Muscle of back (tissue), 11 donors: Measurements from ENCODE around the gene NFATC1. TPM values are rescaled to one million over a fixed set of nuclear protein-coding genes. Genes with fewer than 3 reads are reported as not detected.
A peak's percentile ranks its signal among the peaks of the same experiment; 100 is the strongest.

Source experiments
- DNase-seq, 3 donors: peaks; one replicate each; pipeline versions ENCODE4 v3.0.0 to v3.0.0-alpha.2; 2013
- polyA plus RNA-seq, 10 donors: library from polyadenylated mRNA; unstranded; fragments of 120-200 nt; gene quantifications; one replicate each; pipeline ENCODE4 v1.2.1, GENCODE V29; 2013; ENCODE audit not compliant: insufficient read length in 10 of 10

NFATC1 gene
- polyA plus RNA-seq, 10 donors = 10.5 to 19.4 (median 12.7) TPM

DNA sequence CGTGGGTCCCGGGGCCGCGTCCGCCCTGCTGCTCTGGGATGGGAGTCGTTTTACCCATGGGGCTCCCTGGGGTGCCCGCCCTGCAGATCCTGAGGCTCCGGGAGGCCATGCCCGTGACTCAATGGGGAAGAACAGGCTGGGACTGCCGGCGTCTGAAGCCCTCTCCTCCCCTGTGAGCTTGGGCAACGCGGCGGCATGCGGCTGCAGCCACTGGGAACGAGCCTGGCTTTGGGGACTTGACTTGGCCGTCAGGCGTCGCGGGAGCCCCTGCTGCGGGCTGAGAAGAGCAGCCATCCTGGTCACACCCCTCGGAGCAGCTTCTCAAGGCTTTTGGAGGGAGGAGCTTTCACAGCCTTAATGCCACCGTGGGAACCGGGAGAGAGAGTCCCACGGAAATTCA lies 157.0 kb downstream of the NFATC1 start:
- DNase-seq = no peak

DNA sequence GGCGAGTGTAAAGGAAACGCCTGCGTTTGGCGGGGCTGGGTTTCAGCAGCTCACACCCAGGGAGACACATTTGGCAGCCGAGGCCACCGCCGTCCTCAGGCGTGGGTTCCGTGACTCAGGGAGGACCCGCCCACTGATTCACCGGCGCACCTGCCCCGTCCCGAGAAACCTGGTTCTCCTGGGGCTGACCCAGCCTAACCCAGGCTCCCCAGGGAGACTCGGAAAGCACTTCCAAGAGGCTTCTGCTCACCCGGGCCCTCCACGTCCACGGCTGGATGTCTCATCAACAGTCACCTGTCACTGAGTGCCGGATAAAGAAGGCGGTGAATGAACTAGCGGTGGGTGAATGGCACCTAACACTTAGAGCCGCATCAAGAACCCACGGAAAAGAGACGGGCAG lies 157.4 kb downstream of the NFATC1 start:
- DNase-seq = no peak

DNA sequence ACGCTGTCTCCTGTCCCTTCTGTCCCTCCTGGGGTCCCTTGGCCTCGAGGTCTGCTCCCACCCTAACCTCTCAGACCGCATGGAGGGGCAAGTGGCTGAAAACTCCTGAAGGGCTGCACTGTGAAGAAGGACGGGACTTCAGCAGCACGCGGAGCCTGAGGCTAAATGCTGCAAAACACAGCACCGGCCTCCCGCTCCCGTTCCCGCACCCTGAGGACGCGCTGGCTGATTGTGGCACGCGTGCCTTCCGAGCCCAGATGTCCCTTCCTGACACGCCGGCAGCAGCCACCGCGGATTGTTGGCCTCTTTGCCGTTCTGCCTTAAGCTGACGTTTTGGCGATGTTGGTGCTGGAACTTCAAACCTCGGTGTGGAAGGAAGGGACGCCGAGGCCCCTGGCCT lies 158.0 kb downstream of the NFATC1 start:
- no peak for DNase-seq

DNA sequence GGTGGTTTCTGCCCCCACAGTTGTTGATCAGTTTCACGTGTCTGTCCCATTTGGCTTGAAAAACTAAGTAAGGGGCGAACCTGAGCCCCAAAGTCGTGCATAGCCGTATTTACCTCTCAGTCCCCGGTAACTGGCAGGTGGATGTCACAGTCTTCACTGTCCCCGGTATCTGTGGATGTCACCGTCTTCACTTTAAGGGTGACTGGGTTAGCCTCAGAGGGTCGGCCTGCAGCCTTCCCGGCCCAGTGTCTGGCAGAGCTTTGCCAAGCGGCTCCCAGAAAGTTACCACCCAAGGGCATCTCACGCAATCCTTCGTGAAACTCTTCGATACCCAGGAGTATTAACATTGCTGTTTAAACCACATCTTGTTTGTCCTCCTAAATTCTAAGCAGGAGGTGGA lies 158.6 kb downstream of the NFATC1 start:
- no peak for DNase-seq

DNA sequence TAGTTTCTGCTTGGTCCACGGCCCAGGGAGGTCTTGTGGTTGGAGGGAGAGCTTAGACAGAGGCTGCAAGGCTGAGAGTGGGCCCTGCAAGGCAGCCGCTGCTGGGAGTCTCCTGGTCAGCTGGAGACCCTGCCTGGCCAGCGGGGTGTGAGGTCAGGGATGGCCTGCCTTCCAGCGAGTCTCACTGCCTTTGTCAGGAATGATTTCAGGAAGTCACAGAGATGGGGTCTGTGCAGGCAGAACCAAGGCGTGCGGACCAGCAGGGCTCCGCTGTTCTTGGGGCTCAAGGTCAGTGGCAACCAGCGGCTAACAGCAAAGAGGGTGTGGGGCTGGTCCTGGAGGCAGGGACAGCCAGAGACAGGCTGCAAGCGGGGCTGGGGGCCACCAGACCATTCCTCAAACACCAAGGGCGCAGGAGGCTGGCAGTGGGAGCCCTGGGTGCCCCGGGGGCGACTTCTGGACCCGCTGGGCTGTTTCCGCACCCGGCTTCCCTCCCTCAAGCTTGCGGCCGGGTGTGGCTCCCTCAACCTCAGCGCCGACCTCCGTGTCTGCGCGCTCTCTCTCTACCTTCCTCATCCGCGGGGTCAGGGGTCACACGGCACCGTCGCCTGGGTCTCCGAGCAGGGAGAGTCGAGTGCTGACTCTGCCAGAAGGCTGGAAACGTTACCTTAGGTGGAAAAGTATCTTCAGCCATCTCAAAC lies 159.4 kb downstream of the NFATC1 start:
- DNase-seq = no peak

DNA sequence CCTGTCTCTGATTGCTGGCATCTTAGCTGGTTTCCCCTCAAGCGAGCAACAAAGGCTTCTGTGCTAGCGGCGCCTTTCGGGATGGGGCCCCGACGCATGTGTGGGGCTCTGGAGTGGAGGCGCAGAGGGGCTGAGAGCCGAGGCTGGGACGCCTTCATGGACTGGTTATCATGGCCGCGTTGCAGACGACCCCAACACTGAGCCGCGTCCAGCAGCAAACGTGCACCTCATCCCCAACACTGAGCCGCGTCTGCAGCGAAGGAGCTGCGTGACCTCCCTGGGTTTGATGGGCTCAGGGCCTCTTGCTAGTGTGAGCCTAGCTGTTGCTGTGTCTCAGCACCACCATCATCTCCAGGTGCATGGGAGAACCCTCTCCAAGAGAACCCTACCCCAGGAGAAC lies 160.2 kb downstream of the NFATC1 start:
- no peak for DNase-seq

DNA sequence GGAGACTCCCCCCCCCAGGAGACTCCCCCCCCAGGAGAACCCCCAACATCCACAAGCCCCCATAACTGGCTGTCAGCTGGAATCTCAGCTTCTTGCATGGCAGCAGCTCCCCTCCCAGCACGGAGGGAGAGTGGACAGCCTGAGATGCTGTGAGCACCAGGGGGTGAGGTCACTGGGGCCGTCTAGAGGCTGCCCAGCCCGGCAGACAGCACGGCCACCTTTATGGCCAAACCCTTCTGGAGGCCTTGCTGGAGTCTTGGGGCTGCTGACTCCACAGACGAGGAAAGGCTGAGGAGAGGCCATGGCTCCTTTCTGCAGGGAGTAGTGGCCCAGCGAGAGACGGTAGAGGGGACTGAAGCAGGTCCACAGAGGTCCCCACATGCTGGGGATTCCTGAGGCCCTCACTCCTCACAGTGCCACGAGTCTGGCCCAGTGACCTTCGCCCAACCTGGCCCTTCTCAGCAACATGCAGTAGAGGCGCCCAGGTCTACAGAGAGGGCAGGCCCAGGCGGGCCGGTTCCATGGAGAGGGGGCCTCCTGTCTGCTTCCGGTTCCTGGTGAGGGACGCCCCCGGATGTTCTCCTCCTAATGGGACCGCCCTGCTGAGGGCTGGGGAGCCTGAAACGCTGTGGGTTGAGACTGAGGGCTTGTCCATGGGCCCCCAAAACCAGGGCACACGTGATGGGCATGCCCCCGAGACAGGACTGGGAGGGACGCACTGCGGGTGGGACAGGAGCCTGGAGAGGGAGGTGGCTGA lies 161.3 kb downstream of the NFATC1 start:
- no peak for DNase-seq

DNA sequence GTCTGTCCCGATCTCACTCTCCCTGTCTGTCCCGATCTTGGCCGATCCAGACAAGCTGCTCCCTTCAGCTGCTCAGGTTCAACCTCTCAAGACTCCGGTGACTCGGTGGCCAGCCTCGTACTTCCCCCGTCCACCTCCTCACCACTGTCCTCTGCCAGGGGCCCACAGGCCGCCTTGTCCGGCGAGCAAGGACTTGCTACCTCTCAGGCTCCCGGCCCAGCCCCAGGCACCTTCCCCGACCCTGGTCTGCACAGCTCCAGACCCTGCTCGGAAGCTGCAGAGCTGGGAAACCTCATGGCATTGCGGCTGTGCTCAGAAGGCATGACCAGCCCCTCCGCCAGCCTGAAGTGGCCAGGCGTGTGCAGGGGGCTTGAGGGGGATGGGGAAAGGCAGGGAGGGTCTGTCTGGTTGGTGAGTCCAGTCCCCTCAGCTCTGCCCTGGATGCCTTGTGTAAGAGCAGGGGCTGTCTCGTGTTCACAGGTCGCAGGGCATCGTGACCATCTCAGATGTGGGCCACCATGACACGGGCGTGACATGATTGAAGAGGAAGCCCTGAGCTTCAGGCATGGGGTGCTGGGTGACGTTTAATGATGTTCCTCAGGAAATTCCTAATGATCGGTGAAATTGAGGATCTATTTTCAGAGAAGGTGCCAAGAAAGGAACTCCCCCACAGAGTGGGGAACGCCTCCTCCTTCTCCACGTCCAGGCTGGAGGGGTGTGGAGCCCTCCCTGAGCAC lies 162.6 kb downstream of the NFATC1 start:
- no peak for DNase-seq

DNA sequence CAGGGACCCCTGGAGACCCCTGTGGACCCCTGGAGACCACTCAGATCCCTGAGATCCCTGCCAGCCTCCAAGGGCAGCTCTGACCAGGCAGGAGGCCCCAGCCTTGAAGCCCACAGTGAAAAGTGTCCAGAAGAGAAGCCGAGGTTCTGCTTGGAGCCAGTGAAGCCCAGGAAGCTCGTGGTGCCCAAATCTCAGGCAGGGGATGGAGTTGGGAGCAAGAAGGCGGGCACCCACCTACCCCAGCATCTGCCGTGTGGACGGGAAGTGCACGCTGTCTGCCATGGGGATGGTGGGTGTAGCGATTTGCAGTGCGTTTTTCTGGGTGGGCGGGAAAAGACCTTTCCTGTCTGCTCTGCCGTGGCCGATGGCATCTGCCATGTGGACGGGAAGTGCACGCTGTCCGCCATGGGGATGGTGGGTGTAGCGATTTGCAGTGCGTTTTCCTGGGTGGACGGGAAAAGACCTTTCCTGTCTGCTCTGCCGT lies 163.2 kb downstream of the NFATC1 start:
- DNase-seq = no peak

DNA sequence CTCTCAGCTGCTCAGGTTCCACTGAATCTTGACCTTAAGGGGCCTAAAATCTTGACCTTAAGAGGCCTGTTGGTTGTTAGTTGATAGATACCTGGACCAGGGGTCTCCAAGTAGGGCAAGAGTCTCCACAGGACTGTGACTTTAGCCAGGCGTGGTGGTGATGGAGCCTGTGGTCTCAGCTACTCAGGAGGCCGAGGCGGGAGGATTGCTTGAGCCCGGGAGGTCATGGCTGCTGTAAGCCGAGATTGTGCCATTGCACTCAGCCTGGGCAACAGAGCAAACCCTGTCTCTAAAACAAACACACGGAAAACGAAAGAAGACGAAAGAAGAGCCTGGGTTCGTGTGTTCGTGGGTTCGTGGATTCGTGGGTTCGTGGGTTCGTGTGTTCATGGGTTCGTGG lies 163.7 kb downstream of the NFATC1 start:
- DNase-seq = no peak

DNA sequence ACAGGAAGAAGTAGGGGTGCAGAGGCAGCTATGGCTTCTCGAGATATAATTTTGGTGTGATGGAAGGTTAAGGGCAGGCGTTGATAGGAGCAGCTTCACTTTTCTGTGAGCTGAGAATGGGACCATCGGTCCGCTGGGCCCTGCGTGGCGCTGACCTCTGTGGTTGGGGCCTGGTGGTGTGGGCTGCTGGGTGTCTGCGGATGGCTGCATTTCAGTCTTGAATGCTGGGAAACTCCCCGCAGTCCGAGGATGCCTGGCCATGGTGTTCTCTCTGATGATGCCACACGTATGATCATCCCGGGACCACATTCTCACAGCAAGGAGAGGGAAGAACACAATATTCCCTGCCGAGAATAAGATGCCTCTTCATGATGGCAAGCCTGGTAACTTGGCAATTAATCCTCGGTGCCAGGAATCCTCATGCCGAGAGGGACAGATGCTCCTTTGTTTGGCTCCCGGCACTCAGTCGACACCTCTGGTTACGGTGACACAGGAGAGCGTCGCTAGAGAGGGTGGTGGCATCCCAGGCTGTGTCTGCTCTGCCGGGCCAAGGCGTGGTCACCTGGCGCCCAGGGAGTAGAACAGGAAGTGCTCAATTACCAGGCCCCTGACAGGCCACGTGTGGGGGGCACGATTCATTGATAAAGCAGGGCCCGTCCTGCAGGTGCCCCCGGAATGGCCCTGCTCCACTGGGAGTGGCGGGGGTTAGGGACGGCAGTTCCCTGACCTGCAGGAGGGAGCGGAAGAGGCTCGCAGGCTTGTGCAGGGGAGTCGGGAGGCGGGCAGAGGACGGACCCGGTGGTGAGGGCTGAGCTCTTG lies 164.5 kb downstream of the NFATC1 start:
- no peak for DNase-seq

DNA sequence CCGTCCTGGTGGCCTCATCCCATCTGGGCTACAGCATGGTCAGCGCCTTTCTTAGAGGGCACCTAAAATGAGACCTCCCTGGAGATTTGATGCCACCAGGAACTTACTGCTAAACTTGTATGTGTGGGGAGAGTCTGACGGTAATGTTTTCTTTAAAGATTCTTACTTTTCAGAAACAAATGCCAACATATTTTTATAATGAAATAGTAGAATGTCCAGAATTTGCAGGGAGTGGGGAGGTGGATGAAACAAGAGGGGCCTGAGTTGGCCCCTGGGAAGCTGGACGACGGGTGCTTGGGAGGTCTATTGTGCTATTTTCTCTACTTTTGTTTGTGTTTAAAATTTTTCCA lies 165.1 kb downstream of the NFATC1 start:
- no peak for DNase-seq

DNA sequence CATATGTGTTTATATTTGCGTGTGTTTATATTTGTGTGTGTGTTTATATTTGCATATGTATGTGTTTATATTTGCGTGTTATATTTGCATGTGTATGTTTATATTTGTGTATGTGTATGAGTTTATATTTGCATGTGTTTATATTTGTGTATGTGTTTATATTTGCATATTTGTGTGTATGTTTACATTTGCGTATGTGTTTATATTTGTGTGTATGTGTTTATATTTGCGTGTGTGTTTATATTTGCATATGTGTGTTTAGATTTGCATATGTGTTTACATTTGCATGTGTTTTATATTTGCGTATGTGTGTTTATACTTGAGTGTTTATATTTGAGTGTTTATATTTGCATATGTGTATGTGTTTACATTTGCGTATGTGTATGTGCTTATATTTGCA lies 168.2 kb downstream of the NFATC1 start:
- DNase-seq = no peak

DNA sequence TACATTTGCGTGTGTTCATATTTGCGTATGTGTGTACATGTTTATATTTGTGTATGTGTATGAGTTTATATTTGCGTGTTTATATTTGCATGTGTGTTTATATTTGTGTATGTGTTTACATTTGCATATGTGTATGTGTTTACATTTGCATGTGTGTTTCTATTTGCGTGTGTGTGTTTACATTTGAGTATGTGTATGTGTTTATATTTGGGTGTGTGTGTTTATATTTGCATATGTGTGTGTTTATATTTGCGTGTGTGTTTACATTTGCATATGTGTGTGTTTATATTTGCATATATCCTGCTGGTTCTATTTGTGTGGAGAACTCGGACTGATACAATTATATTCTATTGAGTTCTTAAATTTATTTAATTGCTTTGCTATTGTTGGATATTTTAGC lies 168.7 kb downstream of the NFATC1 start:
- no peak for DNase-seq

DNA sequence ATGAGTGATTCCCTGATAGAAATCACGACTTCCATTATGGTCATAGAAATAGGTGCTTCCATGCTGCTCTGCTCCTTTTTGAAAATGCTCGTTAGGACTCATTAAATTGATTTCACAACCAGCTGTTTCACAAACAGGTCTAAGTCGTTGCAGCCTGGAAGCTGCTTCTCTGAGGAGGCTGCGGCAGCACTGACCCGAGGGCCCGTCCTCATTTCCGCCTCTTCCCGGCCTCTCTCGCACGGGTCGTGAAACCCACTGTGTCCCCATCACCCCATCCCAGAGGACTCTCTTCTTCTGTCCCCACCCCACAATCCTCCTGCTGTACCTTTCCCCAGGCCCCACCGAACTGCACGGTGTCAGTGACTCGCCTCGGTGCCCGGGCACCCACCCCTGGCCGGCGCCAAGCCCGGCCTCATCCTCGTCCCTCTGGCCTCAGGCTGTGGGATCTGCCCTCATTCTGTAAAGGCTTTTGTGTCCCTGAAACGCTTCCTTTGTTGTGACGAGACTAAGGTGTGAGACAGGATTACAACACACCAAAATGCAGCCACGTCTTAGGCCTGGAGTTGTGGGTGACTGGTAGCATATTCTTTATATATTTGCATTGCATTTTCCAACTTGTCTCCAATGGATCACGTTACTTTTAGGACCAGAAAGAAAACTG lies 171.2 kb downstream of the NFATC1 start:
- DNase-seq = no peak

DNA sequence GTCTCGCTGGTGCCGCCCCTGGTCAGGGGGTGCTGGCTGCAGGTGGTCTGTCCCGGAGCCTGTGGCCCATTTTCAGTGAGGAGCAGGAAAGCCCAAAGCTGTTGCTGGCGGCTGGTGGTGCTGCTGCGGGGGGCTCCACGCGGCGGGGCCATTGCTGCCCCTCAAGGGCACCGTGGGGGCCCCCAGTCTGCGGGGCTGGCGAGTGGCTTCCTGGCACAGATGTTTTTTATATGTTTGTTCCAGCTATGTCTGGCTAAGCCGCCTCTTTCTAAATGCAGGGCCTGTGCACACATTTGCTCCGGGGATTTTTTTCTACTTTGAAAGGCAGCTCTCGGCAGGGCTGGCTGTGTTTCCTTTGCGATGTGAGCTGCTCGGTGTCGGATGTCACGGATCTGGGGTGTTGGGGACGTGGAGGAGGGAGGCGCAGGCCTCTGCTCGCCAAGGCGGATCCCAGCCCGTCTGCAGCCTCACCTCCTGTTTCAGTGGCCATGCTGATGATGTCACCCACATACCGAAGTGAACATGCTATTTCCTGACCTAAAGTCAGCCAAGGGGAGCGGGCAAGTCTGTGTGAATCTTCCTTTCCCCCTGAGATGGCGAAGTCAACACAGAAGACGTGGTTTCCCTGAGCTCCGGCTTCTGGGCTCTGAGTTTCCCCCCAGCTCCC lies 171.9 kb downstream of the NFATC1 start:
- DNase-seq = peak; percentile 88 to 93 (median 91)

DNA sequence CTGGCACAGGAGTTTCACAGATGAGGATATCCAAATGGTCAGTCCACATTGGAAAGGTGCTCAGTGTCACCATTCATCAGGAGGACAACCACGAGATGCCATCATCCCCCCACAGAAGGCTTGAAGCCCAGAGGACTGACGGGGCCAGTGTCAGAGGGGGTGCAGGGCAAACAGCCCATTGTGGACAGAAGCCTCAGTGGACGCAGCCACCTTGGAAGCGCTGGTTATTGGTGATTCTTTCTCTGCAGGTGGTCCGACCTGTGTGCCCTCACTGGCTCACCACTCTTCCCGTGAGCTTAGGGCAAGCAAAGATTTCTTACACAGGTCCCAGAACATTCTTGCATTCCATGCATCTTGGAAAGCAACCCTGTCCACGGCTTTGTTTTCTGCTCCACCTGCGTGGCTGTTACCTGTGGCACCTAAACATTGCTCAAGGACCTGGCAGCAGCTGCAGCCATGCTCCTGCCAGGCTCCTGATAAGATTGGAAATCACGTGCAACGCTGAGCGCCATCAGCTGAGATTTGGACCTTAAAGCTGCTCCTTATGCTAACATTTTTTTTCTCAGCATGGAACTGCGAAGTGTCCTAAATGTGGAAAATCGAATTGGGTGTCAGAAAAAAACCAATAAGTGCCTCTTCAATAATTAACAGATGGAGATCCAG lies 172.9 kb downstream of the NFATC1 start:
- DNase-seq = no peak

DNA sequence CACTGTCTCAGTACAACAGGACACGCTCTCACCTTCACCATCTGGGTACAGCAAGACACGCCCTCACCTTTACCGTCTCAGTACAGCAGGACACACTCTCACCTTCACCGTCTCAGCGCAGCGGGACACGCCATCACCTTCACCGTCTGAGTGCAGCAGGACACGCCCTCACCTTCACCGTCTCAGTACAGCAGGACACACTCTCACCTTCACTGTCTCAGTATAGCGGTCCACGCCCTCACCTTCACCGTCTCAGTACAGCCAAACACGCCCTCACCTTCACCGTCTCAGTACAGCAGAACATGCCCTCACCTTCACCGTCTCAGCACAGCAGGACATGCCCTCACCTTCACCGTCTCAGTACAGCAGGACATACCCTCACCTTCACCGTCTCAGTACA lies 174.0 kb downstream of the NFATC1 start:
- no peak for DNase-seq

DNA sequence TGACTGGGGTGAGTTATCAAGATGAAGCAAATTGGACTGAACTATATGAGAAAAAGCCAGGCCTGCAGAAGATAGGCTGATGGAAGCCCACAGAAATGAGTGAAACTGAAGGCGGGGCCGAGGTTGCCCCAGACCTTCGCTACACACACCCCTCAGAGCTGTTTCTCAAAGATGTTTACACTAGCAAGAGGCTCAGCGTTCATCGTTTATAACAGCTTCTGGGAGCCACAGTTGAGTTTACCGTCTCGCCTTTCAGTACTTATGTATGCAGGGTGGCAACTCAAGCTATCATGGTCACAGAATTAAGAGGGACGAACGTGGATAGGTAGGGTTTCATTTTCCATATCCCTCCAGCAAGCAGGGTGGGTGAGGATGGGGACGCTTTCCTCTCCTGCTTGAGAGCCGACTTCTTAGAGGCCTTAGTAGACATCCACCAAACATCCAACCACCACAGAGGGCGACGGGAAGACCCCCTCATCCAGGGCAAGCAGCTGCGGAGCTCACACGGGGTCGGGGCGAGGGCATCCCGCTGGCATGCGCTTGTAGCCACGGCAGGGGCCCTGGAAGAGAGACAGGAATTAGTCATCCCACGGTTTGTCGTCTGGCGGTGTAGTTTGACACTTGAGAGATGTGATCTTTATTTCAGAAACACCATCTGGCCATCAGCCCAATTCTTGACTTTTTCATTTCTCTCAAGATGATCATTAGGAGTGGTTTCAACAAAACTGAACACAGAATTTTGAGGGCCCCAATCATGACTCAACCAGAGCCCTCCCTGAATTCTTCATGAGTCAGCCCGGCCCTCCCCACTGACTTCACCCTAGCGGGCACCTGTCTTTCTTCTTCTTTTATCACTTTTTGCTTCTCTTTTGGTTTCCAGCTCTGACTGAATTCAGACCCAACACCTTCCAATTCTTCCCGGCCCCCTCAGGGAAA lies 174.8 kb downstream of the NFATC1 start:
- peak; percentile 40 to 87 (median 57) for DNase-seq
